Measurements from ENCODE around the gene C1QTNF8. TPM values are rescaled to one million over a fixed set of nuclear protein-coding genes. Genes with fewer than 3 reads are reported as not detected.

The C1QTNF8 gene
- total RNA-seq: not detected in 2 replicates

GRCh38 chr16:1096169-1097082 lies at the start of gene C1QTNF8:
Gene C1QTNF8, minus strand, starts transcription at chr16:1096244. Its CDS starts 1,322 bp downstream, at chr16:1094922.

GRCh38 chr16:1072526-1073261 lies 23.4 kb downstream of the C1QTNF8 start, which contains the start of gene SSTR5:
Gene SSTR5, plus strand, starts transcription at chr16:1072747. Its CDS starts 6,122 bp downstream, at chr16:1078869.

Other genes with a start within 250 kb of the C1QTNF8 start
- gene LMF1, start 125.3 kb downstream of the C1QTNF8 start, total RNA-seq: 7.3 and 10.0 TPM in 2 replicates
- gene SOX8, start 114.5 kb downstream of the C1QTNF8 start, total RNA-seq: 0.07 and 0.10 TPM in 2 replicates
- not detected in 2 replicates for gene SSTR5, start 23.5 kb downstream of the C1QTNF8 start, total RNA-seq
- gene CACNA1H, start 56.9 kb upstream of the C1QTNF8 start, total RNA-seq: not detected in 2 replicates
- gene TPSG1, start 129.0 kb upstream of the C1QTNF8 start, total RNA-seq: not detected in 2 replicates
- not detected in 2 replicates for gene TPSB2, start 133.9 kb upstream of the C1QTNF8 start, total RNA-seq
- gene TPSAB1, start 144.5 kb upstream of the C1QTNF8 start, total RNA-seq: not detected in 2 replicates
- not detected in 2 replicates for gene TPSD1, start 159.8 kb upstream of the C1QTNF8 start, total RNA-seq
- gene UBE2I, start 213.4 kb upstream of the C1QTNF8 start, total RNA-seq: 72.6 and 78.7 TPM in 2 replicates
- 0.33 and 0.54 TPM in 2 replicates for gene BAIAP3, start 237.4 kb upstream of the C1QTNF8 start, total RNA-seq

Measured in mammary microvascular endothelial cell (primary cell).